Measurements from ENCODE around the gene GPI. TPM values are rescaled to one million over a fixed set of nuclear protein-coding genes. Genes with fewer than 3 reads are reported as not detected.

GPI gene
- total RNA-seq, 2 donors from 2014 or later: 181 to 183 TPM

DNA sequence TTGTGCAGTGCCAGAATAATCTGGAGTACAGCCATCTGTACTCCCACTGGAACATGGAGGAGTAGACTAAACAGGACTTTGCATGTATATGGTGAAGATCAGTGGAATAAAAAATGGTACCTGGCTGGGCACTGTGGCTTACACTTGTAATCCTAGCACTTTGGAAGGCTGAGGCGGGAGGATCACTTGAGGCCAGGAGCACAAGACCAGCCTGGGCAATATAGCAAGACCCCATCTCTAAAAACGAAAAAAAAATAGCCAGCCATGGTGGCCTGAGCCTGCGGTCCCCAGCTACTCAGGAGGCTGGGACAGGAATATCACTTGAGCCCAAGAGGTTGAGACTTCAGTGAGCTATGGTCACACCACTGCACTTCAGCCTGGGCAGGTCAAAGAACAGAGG is 83.2 kb downstream of the GPI start:
- WGBS, 2 experiments (ENCODE audit: insufficient coverage in 1 of 2, insufficient read length in 1 of 2): 93 to 97% methylated on average over 3 of the region's 3 CpGs
- Mint-ChIP-seq H3K9me3 (no peaks in the 10 kb centered on the region), H3K27me3 (ENCODE audit: insufficient read depth) (no peaks in the 10 kb centered on the region)

More for the DNA sequence above, 83.2 kb downstream of the GPI start:
- H3K4me1 ChIP-seq (ENCODE audit: control insufficient read depth, insufficient read depth, low read length): no peaks in the 10 kb centered on the region
- H3K9ac ChIP-seq (ENCODE audit: extremely low read depth, low read length, poor library complexity, severe bottlenecking): no peak overlapping the region
- peaks cover 92% of the 10 kb centered on the region for H3K36me3 ChIP-seq (ENCODE audit: control insufficient read depth, insufficient read depth, low read length)
- TF ChIP-seq CTCF (conservative IDR thresholded peaks at IDR 0.05): no peak
- no peak overlapping the region for H3K4me3 ChIP-seq (ENCODE audit: low read length)
- no peaks in the 10 kb centered on the region for H3K27me3 ChIP-seq (ENCODE audit: control insufficient read depth, insufficient read depth, low read length, poor library complexity, severe bottlenecking)
- H3K27ac ChIP-seq (ENCODE audit: low read depth, low read length): no peak overlapping the region
- no peak overlapping the region for H3K27ac Mint-ChIP-seq
- H3K9me3 ChIP-seq (ENCODE audit: control insufficient read depth, low read length): no peaks in the 10 kb centered on the region
- H3K36me3 Mint-ChIP-seq (ENCODE audit: low read depth): peaks cover 82% of the 10 kb centered on the region
- DNase-seq: no peak
- peaks cover 3% of the 10 kb centered on the region for H3K4me1 Mint-ChIP-seq
- H3K4me3 Mint-ChIP-seq: no peak overlapping the region

Other genes with a start within 250 kb of the GPI start
- 100 to 1,000 TPM; 188 to 192 TPM for gene LSM14A, start 192.7 kb upstream of the GPI start, total RNA-seq
- 10 to 100 TPM; 21.9 to 27.9 TPM for gene GARRE1, start 110.6 kb upstream of the GPI start, total RNA-seq
- gene PDCD2L, start 39.2 kb downstream of the GPI start, total RNA-seq: 10 to 100 TPM; 25.0 to 25.1 TPM
- gene UBA2, start 63.2 kb downstream of the GPI start, total RNA-seq: 100 to 1,000 TPM; 147 to 160 TPM
- gene WTIP, start 116.6 kb downstream of the GPI start, total RNA-seq: 10 to 100 TPM; 45.4 to 48.6 TPM

Data from endodermal cell (in vitro differentiated cells).